Glomerular endothelial cell (primary cell): ENCODE data around the gene TVP23A. TPM values are rescaled to one million over a fixed set of nuclear protein-coding genes. Genes with fewer than 3 reads are reported as not detected.

ENCODE experiments used
- DNase-seq: peaks from one replicate; pipeline ENCODE4 v3.0.0-alpha.2; 2011; ENCODE audit warnings: low read depth, low spot score; ENCODE audit errors: extremely low read depth
- total RNA-seq: library from RNA; depleted of rRNA; stranded (reverse); fragments of >200 nt; gene quantifications from 2 replicates; pipeline ENCODE4 v1.2.3, GENCODE V29; 2015

The TVP23A gene
- total RNA-seq, result not detected in 2 replicates

DNA sequence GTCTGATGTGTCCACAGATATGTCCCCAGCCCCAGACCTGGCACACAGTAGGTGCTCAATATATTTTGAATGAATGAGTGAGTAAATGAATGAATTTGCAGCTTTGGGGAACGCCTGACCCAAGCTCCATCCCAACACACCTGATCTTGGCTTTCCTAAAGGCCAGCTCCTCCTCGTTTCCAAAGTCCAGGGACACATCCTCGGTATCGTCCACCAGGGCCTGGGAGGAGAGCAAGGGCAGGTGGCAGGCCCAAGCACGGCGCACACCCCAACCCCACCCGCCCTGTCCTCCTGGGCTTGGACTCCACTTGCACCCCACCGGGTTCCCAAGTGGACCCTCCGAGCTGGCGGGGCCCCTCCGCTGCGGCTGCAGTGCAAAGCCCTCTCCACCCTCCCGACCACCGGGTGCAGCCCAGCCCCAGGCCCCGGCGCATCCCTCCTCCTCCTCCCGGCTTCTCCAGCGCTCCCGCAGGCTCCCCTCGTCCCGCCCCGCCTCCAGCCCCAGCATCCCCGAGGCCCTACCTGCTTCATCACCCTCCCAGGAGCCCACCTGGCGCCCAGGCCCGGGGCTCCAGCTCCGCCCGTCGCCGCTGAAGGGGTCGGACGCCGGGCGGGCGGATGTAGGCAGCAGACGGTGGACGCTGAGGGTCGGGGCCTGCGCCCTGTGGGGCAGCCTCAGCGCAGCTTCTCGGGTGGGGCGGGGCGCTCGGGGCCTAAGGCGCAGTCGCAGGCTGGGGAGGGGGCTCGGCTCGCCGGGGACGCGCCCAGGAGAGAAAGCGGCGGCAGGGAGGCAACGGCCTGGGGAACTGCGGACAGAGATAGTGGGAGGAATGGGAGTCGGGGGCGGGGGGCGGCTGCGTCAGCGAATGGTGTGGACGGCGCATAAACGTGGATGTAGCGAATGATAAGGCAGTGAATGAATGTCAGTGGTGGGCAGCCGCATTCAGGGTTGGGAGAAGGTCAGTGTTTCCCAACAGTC, at the start of gene TVP23A:
Gene TVP23A (minus strand): TSS at position 832 of the 979 bp plus-strand sequence. CDS start 301 bp downstream, at position 531.
- DNase-seq, result no peak

DNA sequence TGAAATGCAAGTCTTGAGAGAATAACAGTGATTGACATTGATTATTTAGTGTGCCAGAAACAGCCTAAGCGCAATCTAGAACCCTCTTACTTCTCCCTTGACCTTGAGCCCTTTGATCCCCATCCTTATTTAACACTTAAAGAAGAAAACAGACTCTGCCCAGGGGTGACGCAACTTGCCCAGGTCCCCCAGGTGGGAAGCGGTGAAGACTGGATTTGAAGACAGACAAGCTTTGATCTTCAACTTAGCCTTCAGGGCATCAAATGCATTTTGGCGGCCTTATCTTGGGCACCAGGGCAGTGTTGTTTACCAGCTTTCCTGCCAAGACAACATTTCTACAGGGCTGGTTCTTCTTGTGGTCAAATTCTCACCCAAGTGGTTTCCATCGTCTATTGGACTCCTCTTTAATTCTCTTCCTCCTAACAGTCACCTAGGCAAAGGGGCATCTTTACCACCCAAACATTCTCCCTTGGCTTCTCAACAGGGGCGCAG, 49.6 kb upstream of the TVP23A start:
- no peak for DNase-seq

DNA sequence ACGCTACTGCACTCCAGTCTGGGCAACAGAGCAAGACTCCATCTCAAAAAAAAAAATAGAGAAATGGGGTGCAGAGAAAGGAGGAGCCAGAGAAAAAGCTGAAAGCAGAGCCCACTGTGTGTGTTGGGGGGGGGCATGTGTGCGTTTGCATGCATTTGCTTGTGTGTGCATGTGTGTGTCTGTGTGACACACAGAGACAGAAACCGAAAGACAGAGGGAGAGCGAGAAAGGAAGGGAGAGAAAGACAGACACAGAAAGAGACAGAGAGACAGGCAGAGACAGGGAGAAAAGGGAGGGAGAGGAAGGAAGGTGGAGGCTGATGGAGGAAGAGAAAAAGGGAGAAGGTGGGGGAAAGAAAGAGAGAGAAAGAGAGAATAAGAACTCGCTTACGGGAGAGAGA, 48.6 kb upstream of the TVP23A start:
- no peak for DNase-seq

DNA sequence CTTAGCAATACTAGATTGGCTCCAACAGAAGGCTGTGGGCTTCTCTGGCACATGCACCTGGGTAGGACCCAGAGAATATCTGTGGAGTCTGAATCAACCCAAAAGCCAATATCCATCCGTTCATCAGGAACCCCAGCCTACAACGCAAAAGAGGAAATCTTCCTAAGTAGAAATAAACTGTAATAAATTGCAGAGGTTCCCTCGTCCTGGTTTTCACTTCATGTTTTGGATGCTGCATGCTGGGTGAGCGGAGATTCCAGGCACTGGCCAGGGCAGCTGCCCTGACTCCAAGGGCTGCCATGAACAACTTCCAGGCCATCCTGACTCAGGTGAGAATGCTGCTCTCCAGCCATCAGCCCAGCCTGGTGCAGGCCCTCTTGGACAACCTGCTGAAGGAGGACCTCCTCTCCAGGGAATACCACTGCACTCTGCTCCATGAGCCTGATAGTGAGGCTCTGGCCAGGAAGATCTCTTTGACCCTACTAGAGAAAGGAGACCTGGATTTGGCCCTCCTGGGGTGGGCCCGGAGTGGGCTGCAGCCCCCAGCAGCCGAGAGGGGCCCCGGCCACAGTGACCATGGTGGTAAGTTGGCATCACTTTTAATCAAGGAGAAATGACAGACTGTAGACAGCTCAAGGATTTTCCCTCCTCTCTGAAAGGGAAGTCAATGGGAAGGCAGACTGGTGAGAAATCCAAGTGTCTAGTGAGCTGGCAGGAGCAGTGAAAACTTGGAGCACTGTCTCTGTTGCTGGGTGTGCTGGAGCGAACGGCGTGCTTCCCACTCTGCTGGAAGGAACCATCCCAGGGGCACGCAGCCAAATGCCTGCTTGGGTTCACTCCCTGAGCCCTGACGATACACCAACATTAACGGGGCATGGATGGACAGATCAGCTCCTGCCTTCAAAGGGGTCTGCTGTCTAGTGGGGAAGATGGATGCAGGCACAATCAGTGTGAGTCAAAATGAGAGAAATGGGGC, 47.7 kb upstream of the TVP23A start:
- no peak for DNase-seq

DNA sequence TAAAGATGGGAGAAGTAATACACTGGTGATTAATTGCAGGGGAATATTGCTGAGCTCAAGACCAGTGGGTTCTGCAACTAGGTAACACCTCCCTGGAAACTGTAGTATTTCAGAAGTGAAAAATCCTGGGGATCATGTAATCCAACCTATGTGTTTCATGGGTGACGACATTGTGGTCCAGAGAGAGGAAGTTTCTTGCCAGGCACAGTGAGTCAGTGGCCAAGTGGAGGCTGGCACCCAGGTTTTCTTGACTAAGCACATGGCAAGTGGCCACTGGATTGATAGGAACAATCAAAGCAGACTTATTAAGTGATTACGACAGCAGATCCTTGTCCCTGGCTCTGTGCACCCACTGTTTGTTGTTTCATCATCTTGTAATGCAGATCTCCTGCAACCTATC, 43.8 kb upstream of the TVP23A start:
- no peak for DNase-seq

DNA sequence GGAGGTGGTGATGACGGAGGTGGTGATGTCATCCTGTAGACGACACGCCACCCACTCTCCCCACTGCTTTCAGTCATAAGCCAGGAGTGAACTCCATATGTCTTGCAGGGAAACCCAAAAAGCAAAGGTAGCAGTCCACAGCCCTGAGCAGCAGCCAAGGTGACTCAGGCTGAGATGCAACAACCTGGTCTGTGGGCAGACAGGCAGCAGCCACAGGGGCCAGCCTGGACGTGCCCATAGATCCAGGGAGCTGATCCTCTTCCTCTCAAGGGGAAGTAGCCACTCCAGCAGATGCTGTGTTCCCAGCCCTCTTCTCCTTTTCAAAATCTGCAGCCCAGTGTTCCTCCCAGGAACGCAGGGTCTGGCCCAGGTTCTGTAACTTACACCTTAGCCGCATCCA, 41.1 kb upstream of the TVP23A start:
- no peak for DNase-seq

DNA sequence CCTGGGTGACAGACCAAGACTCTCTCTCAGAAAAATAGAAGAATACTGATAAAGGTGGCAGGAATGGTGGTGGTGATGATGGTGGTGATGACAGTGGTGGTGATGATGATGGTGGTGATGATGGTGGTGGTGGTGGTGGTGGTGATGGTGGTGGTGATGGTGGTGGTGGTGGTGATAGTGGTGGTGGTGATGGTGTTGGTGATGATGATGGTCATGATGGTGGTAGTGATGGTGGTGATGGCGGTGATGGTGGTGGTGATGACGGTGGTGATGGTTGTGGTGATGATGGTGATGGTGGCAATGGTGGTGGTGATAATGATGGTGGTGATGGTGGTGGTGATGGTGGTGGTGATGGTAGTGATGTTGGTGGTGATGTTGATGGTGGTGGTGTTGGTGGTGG, 40.4 kb upstream of the TVP23A start:
- no peak for DNase-seq

DNA sequence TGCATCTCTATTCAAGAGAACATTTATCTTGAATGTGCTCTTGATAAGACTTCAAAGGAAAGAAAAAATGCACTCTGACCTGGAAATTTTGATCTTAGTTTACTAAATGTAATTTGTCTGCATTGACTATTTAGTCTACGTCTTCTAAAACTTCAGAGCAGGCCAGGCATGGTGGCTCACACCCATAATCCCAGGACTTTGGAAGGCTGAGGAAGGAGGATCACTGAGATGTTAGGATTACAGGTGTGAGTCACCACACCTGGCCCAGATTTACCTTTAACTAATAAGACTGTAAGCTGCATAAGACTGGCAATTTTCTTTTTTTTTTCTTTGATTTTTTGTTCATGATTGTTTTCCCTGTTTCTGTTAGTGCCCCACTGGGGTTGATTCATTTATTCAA, 39.6 kb upstream of the TVP23A start:
- DNase-seq, result no peak

DNA sequence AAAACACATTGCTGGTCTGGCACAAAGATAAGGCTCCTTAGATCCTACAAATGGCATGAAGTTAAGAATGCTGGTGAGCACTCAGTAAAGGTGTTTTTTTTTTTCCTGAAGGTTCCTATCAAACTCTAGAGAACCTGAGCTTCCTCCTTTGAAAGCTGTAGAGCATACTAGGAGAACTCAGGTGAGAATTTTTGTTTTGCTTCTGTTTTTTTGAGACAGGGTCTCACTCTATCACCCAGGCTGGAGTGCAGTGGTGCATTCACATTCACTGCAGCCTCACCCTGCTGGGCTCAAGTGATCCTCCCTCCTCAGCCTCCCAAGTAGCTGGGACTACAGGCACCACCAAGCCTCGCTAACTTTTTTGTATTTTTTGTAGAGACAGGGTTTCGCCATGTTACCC, 37.4 kb upstream of the TVP23A start:
- DNase-seq, result no peak

DNA sequence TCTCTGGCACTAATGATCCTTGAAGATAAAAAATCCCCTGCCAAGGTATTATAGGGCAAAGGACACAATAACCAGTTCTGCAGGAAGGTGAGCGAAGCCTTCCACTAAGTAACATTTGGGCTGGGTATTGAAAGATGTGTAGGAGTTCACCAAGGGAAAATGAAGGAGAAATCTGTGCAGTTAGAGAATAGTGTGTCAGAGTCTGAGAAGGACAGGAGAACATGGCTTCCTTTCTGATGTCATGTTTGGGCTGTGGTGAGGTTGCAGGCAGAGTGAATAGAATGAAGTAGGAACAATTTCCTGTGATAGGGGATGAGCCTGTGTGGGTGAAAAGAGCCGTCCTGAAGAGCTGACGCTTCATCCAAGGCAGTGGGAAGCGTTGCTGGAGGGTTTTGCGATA, 34.4 kb upstream of the TVP23A start:
- DNase-seq, result no peak

DNA sequence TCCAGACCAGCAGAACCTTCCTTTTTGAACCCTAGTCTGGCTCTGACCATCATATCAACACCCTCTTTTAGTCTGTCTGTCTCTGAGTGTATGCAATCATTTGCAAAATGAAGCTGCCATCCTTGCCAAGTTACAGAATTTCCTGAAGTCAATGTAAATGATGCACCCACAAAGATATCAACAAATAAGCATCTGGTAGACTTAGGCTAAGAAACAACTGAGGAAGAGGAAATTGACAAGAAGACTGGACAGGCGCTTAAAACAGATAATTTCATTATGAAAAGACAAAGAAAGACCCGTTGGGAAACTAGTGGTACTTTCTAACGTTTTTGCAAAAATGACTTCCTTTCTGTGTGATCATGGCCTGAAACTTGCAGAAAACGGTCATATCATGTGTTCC, 33.7 kb upstream of the TVP23A start:
- no peak for DNase-seq

DNA sequence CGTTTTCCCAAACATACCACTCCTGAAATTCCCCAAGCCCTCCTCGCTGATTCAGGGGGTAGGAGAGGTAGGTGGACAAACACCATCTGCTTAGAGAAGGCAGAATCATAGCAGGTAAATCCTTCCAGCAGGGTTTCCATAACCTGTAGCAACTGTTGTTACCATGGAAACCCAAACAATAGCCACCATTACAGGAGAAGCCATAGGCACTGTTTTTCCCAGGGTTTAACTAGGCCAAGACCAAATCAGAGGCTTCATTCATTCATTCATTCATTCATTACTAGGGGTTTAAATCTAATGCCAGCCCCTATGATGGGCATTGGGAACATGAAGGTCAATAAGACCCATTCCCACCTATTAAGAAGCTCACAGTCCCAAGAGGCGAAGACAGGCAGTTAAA, 32.9 kb upstream of the TVP23A start:
- DNase-seq, result no peak

DNA sequence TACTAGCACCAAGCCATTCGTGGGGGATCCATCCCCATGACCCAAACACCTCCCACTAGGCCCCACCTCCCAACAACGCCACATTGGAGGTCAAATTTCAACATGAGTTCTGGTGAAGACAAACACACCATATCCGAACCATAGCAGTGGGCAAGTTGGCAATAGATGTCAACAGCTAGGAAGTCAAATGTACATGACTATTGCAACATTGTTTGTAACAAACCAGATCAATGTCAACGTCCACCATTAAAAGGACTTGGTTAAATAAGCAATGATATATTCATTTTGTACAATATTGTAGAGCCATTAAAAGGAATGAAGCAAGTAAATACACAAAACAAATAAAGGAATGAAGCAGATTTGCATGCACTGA, 31.9 kb upstream of the TVP23A start:
- no peak for DNase-seq

DNA sequence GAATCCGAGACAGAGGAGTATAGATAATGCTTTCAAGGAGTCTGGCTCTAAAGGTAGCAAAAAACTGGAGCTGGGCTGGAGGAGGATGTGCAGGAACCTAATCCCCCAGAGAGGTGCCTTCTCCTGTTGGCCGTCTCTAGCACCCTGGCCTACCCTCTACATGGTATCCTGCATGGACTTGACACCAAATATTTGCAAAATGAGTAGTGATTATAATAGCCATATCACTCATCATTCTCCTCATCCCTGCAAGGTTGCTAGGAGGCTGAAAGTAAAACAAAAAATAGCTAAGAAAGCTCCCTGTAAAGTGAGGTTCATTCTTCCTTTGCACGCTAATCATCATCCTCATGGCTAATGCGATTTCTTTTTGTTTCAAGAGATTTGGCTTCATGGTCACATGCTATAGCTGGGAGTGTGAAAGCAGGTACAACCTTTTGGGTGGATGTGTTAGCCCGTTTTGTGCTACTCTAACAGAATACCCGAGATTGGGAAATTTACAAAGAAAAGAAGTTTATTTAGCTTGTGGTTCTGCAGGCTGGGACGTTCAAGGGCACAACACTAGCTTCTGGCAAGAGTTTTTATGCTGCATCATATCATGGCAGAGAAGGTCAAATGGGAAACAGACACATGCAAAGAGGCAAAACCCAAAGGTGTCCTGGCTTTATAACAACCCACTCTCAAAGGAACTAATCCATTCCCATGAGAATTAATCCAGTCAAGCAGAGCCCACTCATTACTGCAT, 31.3 kb upstream of the TVP23A start:
- no peak for DNase-seq

DNA sequence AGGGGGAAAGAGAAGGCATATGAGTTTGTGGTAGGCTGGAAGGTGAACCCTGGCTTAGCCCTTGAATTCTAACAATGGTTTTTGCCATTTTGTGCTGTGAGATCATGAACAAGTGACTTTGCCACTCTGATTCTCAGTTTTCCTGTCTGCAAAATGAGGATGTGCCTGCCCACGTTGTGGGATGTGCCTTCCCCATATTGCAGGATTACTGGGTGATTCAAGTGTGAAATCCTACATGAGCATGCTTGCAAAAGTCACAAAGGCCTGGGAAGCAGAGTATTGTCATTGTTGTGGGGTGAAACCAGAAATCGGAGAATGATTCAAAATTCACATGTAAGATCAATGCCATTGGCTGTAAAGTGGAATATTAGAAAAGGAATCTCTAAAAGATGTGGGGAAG, 28.6 kb upstream of the TVP23A start:
- DNase-seq, result no peak

DNA sequence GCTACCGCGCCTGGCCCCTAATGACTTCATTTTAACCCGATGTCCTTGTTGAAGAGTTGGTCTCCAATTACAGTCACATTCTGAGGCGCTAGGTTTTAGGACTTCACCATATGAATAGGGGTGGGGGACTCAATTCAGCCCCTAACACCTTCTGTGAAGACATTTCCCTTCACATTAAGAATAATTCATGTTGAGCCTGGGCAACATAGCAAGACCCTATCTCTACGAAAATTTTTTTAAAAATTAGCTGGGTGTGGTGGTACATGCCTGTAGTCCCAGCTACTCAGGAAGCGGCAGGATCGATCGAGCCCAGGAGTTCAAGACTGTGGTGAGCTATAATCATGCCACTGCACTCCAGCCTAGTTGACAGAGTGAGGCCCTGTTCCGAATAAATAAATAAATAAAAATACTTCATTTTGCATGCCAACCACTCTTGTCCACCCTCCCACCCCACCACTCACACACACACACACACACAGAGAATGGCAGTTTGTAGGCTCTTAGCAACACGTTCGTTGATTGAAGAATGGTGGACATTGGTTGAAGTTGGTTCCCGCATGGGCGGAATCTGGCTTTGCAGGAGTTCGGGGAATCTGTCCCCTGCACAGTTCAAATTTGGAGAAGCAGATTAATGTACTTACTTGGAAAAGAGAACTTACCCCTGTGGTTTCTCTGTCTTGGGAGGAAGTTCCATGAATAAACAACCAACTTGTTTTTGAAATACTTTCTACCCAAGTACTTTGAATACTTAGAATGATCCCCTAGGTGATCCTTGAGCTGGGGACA, 27.8 kb upstream of the TVP23A start:
- no peak for DNase-seq

DNA sequence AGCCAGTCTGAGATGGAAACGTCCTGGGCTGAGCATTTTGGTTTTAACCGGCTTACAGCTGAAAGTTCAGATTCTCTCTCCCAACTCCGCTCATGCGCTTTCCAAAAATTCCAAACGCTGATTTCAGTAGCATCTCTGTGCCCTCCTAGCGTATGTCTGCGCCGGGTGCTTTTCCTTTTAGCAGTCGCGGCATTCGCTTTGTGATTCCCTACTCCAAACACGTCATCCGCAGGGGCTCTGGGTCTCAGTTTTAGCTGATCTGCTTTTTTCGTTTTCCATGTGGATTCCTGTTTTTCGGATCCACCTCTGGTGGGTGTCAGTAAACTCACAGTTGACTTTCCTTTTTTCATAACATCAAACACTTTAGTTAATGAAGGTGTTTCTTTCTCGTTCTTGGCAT, 22.1 kb upstream of the TVP23A start:
- no peak for DNase-seq

DNA sequence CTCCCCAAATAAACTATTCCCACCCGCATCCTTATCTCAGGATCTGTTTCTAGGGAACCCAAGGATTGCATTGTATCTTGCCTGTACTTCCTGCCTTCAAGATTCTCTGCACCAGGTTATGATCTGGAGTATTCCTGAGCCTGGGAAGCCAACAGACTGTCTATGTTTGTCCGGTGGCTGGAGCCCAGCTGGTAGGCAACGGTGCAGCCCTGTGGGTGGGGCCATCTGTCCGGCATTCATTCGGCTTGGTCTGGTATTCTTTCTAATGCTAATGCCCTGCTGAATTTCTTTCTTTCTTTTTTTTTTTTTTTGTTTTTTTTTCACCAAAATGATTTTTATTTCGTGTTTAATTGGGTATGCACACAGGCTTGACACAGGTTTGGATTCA, 20.7 kb upstream of the TVP23A start:
- no peak for DNase-seq

DNA sequence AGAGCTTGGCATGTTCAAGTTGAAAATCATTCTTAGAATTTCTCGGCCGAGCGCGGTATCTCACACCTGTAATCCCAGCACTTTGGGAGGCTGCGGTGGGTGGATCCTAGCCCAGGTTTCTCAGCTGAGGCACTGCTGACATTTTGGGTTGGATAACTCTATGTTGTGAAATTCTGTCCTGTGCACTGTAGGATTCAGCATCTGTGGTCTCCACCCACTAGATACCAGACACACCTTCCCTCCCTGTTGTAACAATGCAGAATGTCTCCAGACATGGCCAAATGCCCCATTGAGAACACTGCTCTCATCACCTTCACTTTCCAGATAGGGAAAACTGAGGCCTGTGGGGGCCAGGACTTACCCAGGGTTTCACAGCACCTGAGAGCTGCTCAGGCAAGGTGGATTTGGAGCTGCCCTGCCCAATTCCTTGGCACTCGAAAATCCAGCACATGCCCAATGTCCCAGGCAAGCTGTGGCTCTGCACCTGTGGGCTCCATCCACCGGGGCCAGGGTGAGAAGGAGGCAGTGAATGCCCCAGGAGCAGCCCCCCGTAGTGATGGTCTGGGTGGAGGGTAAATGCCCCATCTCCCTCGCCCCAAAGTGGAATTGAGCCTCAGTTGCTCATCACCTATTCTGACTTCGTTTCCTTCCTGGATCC, 20.2 kb upstream of the TVP23A start:
- DNase-seq, result no peak
